H1 (cell line): ENCODE measurements around the gene RERE. TPM values are rescaled to one million over a fixed set of nuclear protein-coding genes. Genes with fewer than 3 reads are reported as not detected.

Experiments used
- CTCF ChIA-PET: fragments of 300-600 bp; sonication (Branson Sonifier 250); formaldehyde crosslinking; loops from one replicate; lab custom pipeline; 2021; ENCODE audit not compliant: partially characterized antibody; lab: Charles Lee
- POLR2A ChIA-PET: fragments of 300-600 bp; sonication (Branson Sonifier 250); formaldehyde crosslinking; loops from one replicate; lab custom pipeline; 2021; ENCODE audit warnings: inconsistent platforms; ENCODE audit not compliant: partially characterized antibody; lab: Charles Lee
- DNase-seq, 2 experiments: peaks; one replicate each; pipeline versions ENCODE4 v3.0.0 to v3.0.0-alpha.2; 2010 to 2022; ENCODE audit warnings: low spot score in 2 of 2, low read depth in 1 of 2, mixed read lengths in 1 of 2
- FAIRE-seq: peaks from 2 replicates; lab custom pipeline; 2011; peaks lifted over from hg19 to GRCh38; lab: Jason Lieb, UNC
- H2AFZ ChIP-seq: 2 replicates; pipeline ENCODE4 v1.8.1; 2012; ENCODE audit warnings: low read length, inconsistent platforms
- H2AK5ac ChIP-seq: 2 replicates; pipeline ENCODE4 v1.6.1; 2013; ENCODE audit warnings: low read depth, low read length
- H2BK120ac ChIP-seq: replicated peaks from 2 replicates; pipeline ENCODE3; 2013; ENCODE audit warnings: low read depth, low read length, inconsistent platforms
- H2BK12ac ChIP-seq: 2 replicates; pipeline ENCODE4 v1.6.1; 2013; ENCODE audit warnings: low read depth, low read length
- H2BK15ac ChIP-seq: 2 replicates; pipeline ENCODE4 v1.6.1; 2013; ENCODE audit warnings: low read length
- H2BK20ac ChIP-seq: 2 replicates; pipeline ENCODE4 v1.6.1; 2013; ENCODE audit warnings: low read length
- H2BK5ac ChIP-seq: 2 replicates; pipeline ENCODE4 v1.6.1; 2013; ENCODE audit warnings: low read depth, low read length
- H3K14ac ChIP-seq: 2 replicates; pipeline ENCODE4 v1.6.1; 2013; ENCODE audit warnings: inconsistent platforms; ENCODE audit not compliant: insufficient read length
- H3K18ac ChIP-seq: 2 replicates; pipeline ENCODE4 v1.6.1; 2013; ENCODE audit warnings: low read length; ENCODE audit errors: extremely low read depth
- H3K23ac ChIP-seq: 2 replicates; pipeline ENCODE4 v1.6.1; 2013; ENCODE audit warnings: inconsistent platforms; ENCODE audit not compliant: insufficient read length
- H3K23me2 ChIP-seq: 2 replicates; pipeline ENCODE4 v1.6.1; 2013; ENCODE audit warnings: low read depth, low read length
- H3K27ac ChIP-seq: 2 replicates; pipeline ENCODE4 v1.6.1; 2011; ENCODE audit warnings: low read depth, low read length, inconsistent platforms
- H3K27me3 ChIP-seq, 4 experiments: replicated peaks in 1 of 4; 1 replicate in 1 of 4; 2 replicates in 3 of 4; pipeline versions ENCODE4 v1.6.1 to v1.8.1; 2011 to 2013; ENCODE audit warnings: low read length in 3 of 4, mild to moderate bottlenecking in 3 of 4, inconsistent platforms in 2 of 4, mixed read lengths in 2 of 4, moderate library complexity in 1 of 4; ENCODE audit not compliant: control insufficient read depth in 3 of 4, insufficient read depth in 3 of 4; ENCODE audit errors: extremely low read depth in 1 of 4
- H3K36me3 ChIP-seq, 4 experiments: 2 replicates each; pipeline versions ENCODE4 v1.6.1 to v1.8.1; 2011 to 2013; ENCODE audit warnings: mild to moderate bottlenecking in 4 of 4, low read length in 3 of 4, moderate library complexity in 2 of 4, control low read depth in 1 of 4, inconsistent platforms in 1 of 4; ENCODE audit not compliant: insufficient read depth in 4 of 4, control insufficient read depth in 2 of 4
- H3K4ac ChIP-seq: replicated peaks from 2 replicates; pipeline ENCODE3; 2013; ENCODE audit warnings: low read length, low read depth, mixed read lengths, inconsistent platforms; ENCODE audit not compliant: insufficient read length
- H3K4me1 ChIP-seq, 4 experiments: replicated peaks in 1 of 4; 1 replicate in 1 of 4; 2 replicates in 3 of 4; pipeline versions ENCODE4 v1.6.1 to v1.8.1; 2011 to 2013; ENCODE audit warnings: low read length in 3 of 4, inconsistent platforms in 2 of 4, mixed read lengths in 1 of 4; ENCODE audit not compliant: insufficient read depth in 4 of 4, control insufficient read depth in 3 of 4
- H3K4me2 ChIP-seq, 2 experiments: 2 replicates each; pipeline versions ENCODE4 v1.6.1 to v1.8.1; 2011 to 2013; ENCODE audit warnings: low read depth in 2 of 2, low read length in 2 of 2, control low read depth in 1 of 2, inconsistent platforms in 1 of 2, mild to moderate bottlenecking in 1 of 2; ENCODE audit not compliant: insufficient read depth in 1 of 2
- H3K4me3 ChIP-seq, 4 experiments: fragments of 200-600, 300-600 bp in 1 of 4; sonication (generic), shearing (Covaris generic), sonication (Bioruptor Twin) in 1 of 4; 2 replicates each; pipeline versions ENCODE4 v1.5.1 to v1.8.1; 2011 to 2016; ENCODE audit warnings: low read length in 4 of 4, low read depth in 3 of 4, control low read depth in 2 of 4, inconsistent platforms in 2 of 4, mild to moderate bottlenecking in 2 of 4, mixed read lengths in 1 of 4, moderate library complexity in 1 of 4; ENCODE audit not compliant: insufficient read depth in 2 of 4; ENCODE audit errors: extremely low read depth in 1 of 4
- H3K56ac ChIP-seq: replicated peaks from 2 replicates; pipeline ENCODE3; 2013; ENCODE audit warnings: low read depth, mild to moderate bottlenecking, mixed read lengths, low read length, inconsistent platforms; ENCODE audit not compliant: insufficient read length
- H3K79me1 ChIP-seq: 2 replicates; pipeline ENCODE4 v1.6.1; 2013; ENCODE audit warnings: low read depth, low read length, control low read depth
- H3K79me2 ChIP-seq, 2 experiments: 2 replicates each; pipeline versions ENCODE4 v1.6.1 to v1.8.1; 2012 to 2013; ENCODE audit warnings: low read length in 2 of 2, mild to moderate bottlenecking in 2 of 2, inconsistent platforms in 1 of 2; ENCODE audit not compliant: insufficient read depth in 2 of 2, control insufficient read depth in 1 of 2
- H3K9ac ChIP-seq, 4 experiments: replicated peaks in 1 of 4; 1 replicate in 1 of 4; 2 replicates in 3 of 4; pipeline versions ENCODE4 v1.6.1 to v1.8.1; 2011 to 2013; ENCODE audit warnings: low read depth in 3 of 4, low read length in 3 of 4, control low read depth in 2 of 4, mild to moderate bottlenecking in 2 of 4, moderate library complexity in 2 of 4, inconsistent platforms in 1 of 4; ENCODE audit errors: extremely low read depth in 1 of 4
- H3K9me3 ChIP-seq, 2 experiments: 2 replicates each; pipeline versions ENCODE4 v1.6.1 to v1.8.1; 2012 to 2013; ENCODE audit warnings: mild to moderate bottlenecking in 2 of 2, moderate library complexity in 2 of 2, control low read depth in 1 of 2, inconsistent platforms in 1 of 2, low read depth in 1 of 2, low read length in 1 of 2, mixed read lengths in 1 of 2; ENCODE audit not compliant: insufficient read depth in 2 of 2
- H4K20me1 ChIP-seq, 2 experiments: replicated peaks in 1 of 2; 2 replicates each; pipeline versions ENCODE3 to v1.8.1; 2011 to 2013; ENCODE audit warnings: inconsistent platforms in 2 of 2, low read length in 2 of 2, mild to moderate bottlenecking in 1 of 2; ENCODE audit not compliant: insufficient read depth in 2 of 2, control insufficient read depth in 1 of 2
- H4K5ac ChIP-seq: 2 replicates; pipeline ENCODE4 v1.6.1; 2013; ENCODE audit warnings: low read length, low read depth, mixed read lengths, inconsistent platforms; ENCODE audit not compliant: insufficient read length
- H4K8ac ChIP-seq: 2 replicates; pipeline ENCODE4 v1.8.0; 2013; ENCODE audit warnings: mild to moderate bottlenecking, moderate library complexity, low read length, inconsistent platforms; ENCODE audit not compliant: insufficient read depth; ENCODE audit errors: extremely low read depth
- H4K91ac ChIP-seq: replicated peaks from 2 replicates; pipeline ENCODE3; 2013; ENCODE audit warnings: low read length, mixed read lengths, inconsistent platforms; ENCODE audit not compliant: insufficient read length
- CREB1 ChIP-seq: IDR thresholded peaks from 2 replicates; pipeline ENCODE4 v1.6.1; 2012; ENCODE audit warnings: inconsistent platforms
- EZH2 ChIP-seq: fragments of 200-600 bp; sonication (generic); IDR thresholded peaks from 2 replicates; pipeline ENCODE4 v1.7.1; 2012; ENCODE audit warnings: low read depth, mild to moderate bottlenecking, moderate library complexity, low read length, inconsistent platforms; ENCODE audit not compliant: severe bottlenecking
- GTF2F1 ChIP-seq: IDR thresholded peaks from 2 replicates; pipeline ENCODE4 v1.6.1; 2012; ENCODE audit warnings: low read depth, low read length, improper control_type of control experiment, borderline replicate concordance
- KDM1A ChIP-seq: fragments of 200-600, 300-600 bp; sonication (generic); IDR thresholded peaks from 2 replicates; pipeline ENCODE4 v1.7.1; 2016; ENCODE audit warnings: mild to moderate bottlenecking, low read length, borderline replicate concordance
- KDM4A ChIP-seq: IDR thresholded peaks from one replicate; pipeline ENCODE4 v1.7.1; 2012; ENCODE audit warnings: low read depth, mild to moderate bottlenecking, moderate library complexity, low read length, inconsistent platforms; ENCODE audit not compliant: severe bottlenecking
- MAFK ChIP-seq: IDR thresholded peaks from 2 replicates; pipeline ENCODE4 v1.6.1; 2012; ENCODE audit warnings: low read depth, mild to moderate bottlenecking, improper control_type of control experiment, low read length
- NRF1 ChIP-seq: IDR thresholded peaks from 2 replicates; pipeline ENCODE4 v1.6.1; 2011; ENCODE audit warnings: mild to moderate bottlenecking, low read depth, low read length, improper control_type of control experiment
- POLR2AphosphoS5 ChIP-seq: IDR thresholded peaks from 2 replicates; pipeline ENCODE4 v1.6.1; 2011; ENCODE audit warnings: low read depth, low read length
- RFX5 ChIP-seq: IDR thresholded peaks from 2 replicates; pipeline ENCODE4 v1.6.1; 2011; ENCODE audit warnings: low read depth, low read length, improper control_type of control experiment, borderline replicate concordance
- SAP30 ChIP-seq: fragments of 300-600 bp; sonication (generic); IDR thresholded peaks from 2 replicates; pipeline ENCODE4 v1.7.1; 2012; ENCODE audit warnings: low read length, moderate library complexity, mild to moderate bottlenecking, inconsistent platforms; ENCODE audit not compliant: insufficient read depth, insufficient replicate concordance
- TAF1 ChIP-seq: IDR thresholded peaks from 2 replicates; pipeline ENCODE4 v1.6.1; 2011; ENCODE audit warnings: mild to moderate bottlenecking, low read depth, low read length
- TBP ChIP-seq: IDR thresholded peaks from 2 replicates; pipeline ENCODE4 v1.6.1; 2011; ENCODE audit warnings: low read depth, low read length, improper control_type of control experiment
- TCF12 ChIP-seq: IDR thresholded peaks from 2 replicates; pipeline ENCODE4 v1.6.1; 2011; ENCODE audit warnings: low read depth, mild to moderate bottlenecking, low read length
- TEAD4 ChIP-seq: IDR thresholded peaks from 2 replicates; pipeline ENCODE4 v1.6.1; 2012; ENCODE audit warnings: low read depth, low read length, inconsistent platforms, mixed read lengths
- whole genome bisulfite sequencing, 2 experiments: shearing (Covaris generic) in 1 of 2; methylation state at CpG; one replicate each; pipeline versions ENCODE4 v1.1.6 to v1.1.7; 2013 to 2015; ENCODE audit warnings: low lambda C conversion rate in 2 of 2, mixed read lengths in 2 of 2, inconsistent platforms in 1 of 2, low coverage in 1 of 2, missing lambda C conversion rate in 1 of 2; ENCODE audit not compliant: insufficient replicate concordance in 2 of 2, insufficient coverage in 1 of 2, insufficient read length in 1 of 2; ENCODE audit errors: extremely low coverage in 1 of 2, missing lambda C conversion rate in 1 of 2; 5-methylcytosine and 5-hydroxymethylcytosine counted together
- polyA plus RNA-seq, 7 experiments: library from polyadenylated mRNA; depleted of rRNA in 3 of 7; stranded (reverse) in 5 of 7; unstranded in 2 of 7; fragments of >200 nt in 5 of 7; fragments of 200-250 nt in 2 of 7; gene quantifications; 1 replicate in 5 of 7; 2 replicates in 1 of 7; 4 replicates in 1 of 7; pipeline versions ENCODE4 v1.2.1 to v1.2.3, GENCODE V29; 2011 to 2013; ENCODE audit warnings: missing spikeins in 2 of 7, mixed read lengths in 2 of 7
- total RNA-seq: library from RNA; stranded (reverse); fragmentation: NEBNext Ultra II Directional; extraction: Animal tissue kit (Norgen Biotek cat#: 25700); gene quantifications from 2 replicates; pipeline ENCODE4 v1.2.1, GENCODE V29; 2021

RERE gene
- total and polyA plus RNA-seq, 2 of the 8 experiments (the other 6 are each of a cell fraction or from before 2014, with no cell fraction given) = 15.3 to 142 TPM

GRCh38 chr1:8646189-8646588, 171.3 kb downstream of the RERE start:
- no peak overlapping the region for H4K5ac ChIP-seq
- no peaks in the 10 kb centered on the region for H3K9me3 ChIP-seq
- FAIRE-seq = no peak
- H2AK5ac ChIP-seq = no peak overlapping the region
- peaks cover 0 to 4% (median 0%) of the 10 kb centered on the region in 4 experiments; a peak in 2 of 8 replicates for H3K36me3 ChIP-seq
- peaks cover 15% of the 10 kb centered on the region for H3K79me1 ChIP-seq
- ChIA-PET CTCF (interaction anchor here (0.7 kb wide), 1 partner anchor 14 kb away, joined by 3 read pairs; no protein-coding TSS in a partner anchor), POLR2A (no interaction called here)
- no peak overlapping the region for H3K9ac ChIP-seq
- no peak overlapping the region for H4K91ac ChIP-seq
- no peak overlapping the region for H4K8ac ChIP-seq
- no peak overlapping the region for H2BK12ac ChIP-seq
- H2BK15ac ChIP-seq = no peak overlapping the region
- no peak overlapping the region for H3K4ac ChIP-seq
- TF ChIP-seq POLR2AphosphoS5 (no peak), SAP30 (no peak), TBP (no peak), KDM4A (no peak), NRF1 (no peak), KDM1A (no peak), TCF12 (no peak), TEAD4 (no peak), MAFK (no peak), RFX5 (no peak), CREB1 (no peak), GTF2F1 (no peak), TAF1 (no peak), EZH2 (no peak)
- H3K79me2 ChIP-seq = peaks cover 21 to 96% of the 10 kb centered on the region in 2 experiments
- H3K23ac ChIP-seq = no peak overlapping the region
- H2BK5ac ChIP-seq = no peak overlapping the region
- WGBS, 2 experiments = 87% methylated on average over 6 of the region's 6 CpGs; no CpG with 5 or more reads in 1 of the 2 experiments
- H3K27ac ChIP-seq = no peak overlapping the region
- H3K56ac ChIP-seq = no peak overlapping the region
- no peak overlapping the region for H2AFZ ChIP-seq
- H3K4me1 ChIP-seq = peaks cover 0 to 6% (median 0%) of the 10 kb centered on the region in 4 experiments; a peak in 2 of 7 replicates
- no peak for DNase-seq
- H3K23me2 ChIP-seq = no peaks in the 10 kb centered on the region
- no peak overlapping the region for H2BK120ac ChIP-seq
- no peak overlapping the region for H3K4me3 ChIP-seq
- H3K14ac ChIP-seq = no peak overlapping the region
- no peaks in the 10 kb centered on the region for H3K27me3 ChIP-seq
- H3K4me2 ChIP-seq = no peak overlapping the region
- H2BK20ac ChIP-seq = no peak overlapping the region
- no peak overlapping the region for H3K18ac ChIP-seq
- H4K20me1 ChIP-seq = peaks cover 23 to 36% of the 10 kb centered on the region in 2 experiments
